ENCODE data around the gene EFHC2.

Gene EFHC2

GRCh38 chrX:44343412-44344141, at the start of gene EFHC2:
TSS of gene EFHC2 (minus strand) at chrX:44343672. CDS start at chrX:44343588, 84 bp downstream.
- DNase-seq (ENCODE audit: extremely low read depth, insufficient read length): peak; percentile 1
- H3K4me3 ChIP-seq (replicated peaks; ENCODE audit: low read depth, low read length): no peak within 1 kb of the TSS

GRCh38 chrX:44392767-44393166, 49.3 kb upstream of the EFHC2 start:
- no peak overlapping the region for H3K4me3 ChIP-seq (replicated peaks; ENCODE audit: low read depth, low read length)
- TF ChIP-seq CTCF (IDR thresholded peaks at IDR 0.05; ENCODE audit: insufficient read depth, low read length, poor library complexity, severe bottlenecking): no peak
- DNase-seq (ENCODE audit: extremely low read depth, insufficient read length): no peak
- H3K36me3 ChIP-seq (ENCODE audit: control insufficient read depth, insufficient read depth, low read length): no peaks in the 10 kb centered on the region
- H3K27me3 ChIP-seq (replicated peaks; ENCODE audit: control insufficient read depth, insufficient read depth, low read length): no peaks in the 10 kb centered on the region

More at GRCh38 chrX:44343412-44344141, at the start of gene EFHC2:
- no peaks in the 10 kb centered on the region for H3K27me3 ChIP-seq (replicated peaks; ENCODE audit: control insufficient read depth, insufficient read depth, low read length)
- no peaks in the 10 kb centered on the region for H3K36me3 ChIP-seq (ENCODE audit: control insufficient read depth, insufficient read depth, low read length)
- TF ChIP-seq CTCF (IDR thresholded peaks at IDR 0.05; ENCODE audit: insufficient read depth, low read length, poor library complexity, severe bottlenecking): no peak

GRCh38 chrX:44384688-44385338, 41.3 kb upstream of the EFHC2 start:
- DNase-seq (ENCODE audit: extremely low read depth, insufficient read length): no peak
- no peaks in the 10 kb centered on the region for H3K36me3 ChIP-seq (ENCODE audit: control insufficient read depth, insufficient read depth, low read length)
- no peak overlapping the region for H3K4me3 ChIP-seq (replicated peaks; ENCODE audit: low read depth, low read length)
- no peaks in the 10 kb centered on the region for H3K27me3 ChIP-seq (replicated peaks; ENCODE audit: control insufficient read depth, insufficient read depth, low read length)
- no peak for TF ChIP-seq CTCF (IDR thresholded peaks at IDR 0.05; ENCODE audit: insufficient read depth, low read length, poor library complexity, severe bottlenecking)

- Histone ChIP-seq H3K27me3 (replicated peaks; ENCODE audit: control insufficient read depth, insufficient read depth, low read length) (no peaks in the 10 kb centered on the region), H3K36me3 (ENCODE audit: control insufficient read depth, insufficient read depth, low read length) (no peaks in the 10 kb centered on the region), H3K4me3 (replicated peaks; ENCODE audit: low read depth, low read length) (no peak overlapping the region)
- no peak for TF ChIP-seq CTCF (IDR thresholded peaks at IDR 0.05; ENCODE audit: insufficient read depth, low read length, poor library complexity, severe bottlenecking)
- DNase-seq (ENCODE audit: extremely low read depth, insufficient read length): no peak
Observed at GRCh38 chrX:44382871-44383270, 39.4 kb upstream of the EFHC2 start.

- no peak overlapping the region for H3K4me3 ChIP-seq (replicated peaks; ENCODE audit: low read depth, low read length)
- DNase-seq (ENCODE audit: extremely low read depth, insufficient read length): no peak
- TF ChIP-seq CTCF (IDR thresholded peaks at IDR 0.05; ENCODE audit: insufficient read depth, low read length, poor library complexity, severe bottlenecking): no peak
Observed at GRCh38 chrX:44352758-44353157, 9.3 kb upstream of the EFHC2 start.

More at GRCh38 chrX:44352758-44353157, 9.3 kb upstream of the EFHC2 start:
- no peaks in the 10 kb centered on the region for H3K36me3 ChIP-seq (ENCODE audit: control insufficient read depth, insufficient read depth, low read length)
- H3K27me3 ChIP-seq (replicated peaks; ENCODE audit: control insufficient read depth, insufficient read depth, low read length): no peaks in the 10 kb centered on the region
